ENCODE data around the gene FARS2.

DNA sequence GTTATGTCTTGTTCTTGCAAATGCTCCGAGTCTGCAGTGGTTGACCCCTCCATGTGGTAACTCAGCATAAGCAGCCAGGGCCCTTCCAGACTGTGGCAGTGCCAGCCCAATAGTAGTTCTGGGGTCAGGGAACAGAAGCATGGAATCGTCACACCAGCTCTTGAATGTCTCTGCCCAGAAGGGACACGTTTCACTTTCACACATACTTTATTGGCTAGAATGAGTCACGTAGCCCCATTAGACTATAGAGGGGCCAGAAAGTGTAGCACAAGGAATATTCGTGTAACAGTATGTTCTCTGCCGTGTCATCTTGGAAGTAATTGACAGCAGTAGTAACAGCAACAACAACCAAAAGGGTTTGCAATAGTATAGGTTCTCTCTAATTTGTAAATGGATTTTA lies 254.7 kb downstream of the FARS2 start:
- TF ChIP-seq, protein P1, sequence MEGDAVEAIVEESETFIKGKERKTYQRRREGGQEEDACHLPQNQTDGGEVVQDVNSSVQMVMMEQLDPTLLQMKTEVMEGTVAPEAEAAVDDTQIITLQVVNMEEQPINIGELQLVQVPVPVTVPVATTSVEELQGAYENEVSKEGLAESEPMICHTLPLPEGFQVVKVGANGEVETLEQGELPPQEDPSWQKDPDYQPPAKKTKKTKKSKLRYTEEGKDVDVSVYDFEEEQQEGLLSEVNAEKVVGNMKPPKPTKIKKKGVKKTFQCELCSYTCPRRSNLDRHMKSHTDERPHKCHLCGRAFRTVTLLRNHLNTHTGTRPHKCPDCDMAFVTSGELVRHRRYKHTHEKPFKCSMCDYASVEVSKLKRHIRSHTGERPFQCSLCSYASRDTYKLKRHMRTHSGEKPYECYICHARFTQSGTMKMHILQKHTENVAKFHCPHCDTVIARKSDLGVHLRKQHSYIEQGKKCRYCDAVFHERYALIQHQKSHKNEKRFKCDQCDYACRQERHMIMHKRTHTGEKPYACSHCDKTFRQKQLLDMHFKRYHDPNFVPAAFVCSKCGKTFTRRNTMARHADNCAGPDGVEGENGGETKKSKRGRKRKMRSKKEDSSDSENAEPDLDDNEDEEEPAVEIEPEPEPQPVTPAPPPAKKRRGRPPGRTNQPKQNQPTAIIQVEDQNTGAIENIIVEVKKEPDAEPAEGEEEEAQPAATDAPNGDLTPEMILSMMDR (IDR thresholded peaks at IDR 0.05), result no peak
- TF ChIP-seq POLR2A (IDR thresholded peaks at IDR 0.05), result no peak
